GM21619 (cell line): ENCODE measurements around the gene OR6A2.

Experiments used
- ATAC-seq: cut with Tn5 transposase; IDR thresholded peaks from one replicate; pipeline ENCODE4 v1.9.1; 2021; ENCODE audit not compliant: unreplicated experiment

The OR6A2 gene

DNA sequence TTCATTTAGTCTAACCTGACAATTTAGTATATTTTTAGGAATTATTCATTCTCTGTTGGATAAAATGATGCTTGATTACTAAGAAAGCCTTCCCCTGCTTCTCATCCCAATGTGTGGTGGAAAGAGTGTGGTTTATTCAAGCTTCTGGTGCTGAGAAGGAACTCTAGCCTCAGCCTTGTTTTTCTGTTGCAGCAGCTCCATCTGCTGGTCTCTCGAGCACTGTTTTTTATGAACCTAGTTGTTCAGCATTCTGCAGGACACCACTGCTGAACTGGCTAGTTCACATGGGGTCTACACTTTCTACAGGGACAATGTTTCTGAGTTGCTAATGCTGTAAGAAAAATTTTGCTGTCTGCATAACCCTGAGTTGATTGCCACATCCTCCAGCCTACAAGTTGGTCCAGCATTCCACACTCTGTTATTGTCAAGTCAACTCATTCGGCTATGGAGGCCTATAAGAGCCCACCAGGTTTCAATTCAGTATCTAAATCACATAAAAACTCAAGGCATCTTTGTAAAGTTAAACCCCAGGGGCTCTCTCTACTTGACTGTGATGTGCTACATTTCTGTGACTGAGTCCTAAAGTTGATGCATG is 42.0 kb downstream of the OR6A2 start:
- ATAC-seq = peak; percentile 84

DNA sequence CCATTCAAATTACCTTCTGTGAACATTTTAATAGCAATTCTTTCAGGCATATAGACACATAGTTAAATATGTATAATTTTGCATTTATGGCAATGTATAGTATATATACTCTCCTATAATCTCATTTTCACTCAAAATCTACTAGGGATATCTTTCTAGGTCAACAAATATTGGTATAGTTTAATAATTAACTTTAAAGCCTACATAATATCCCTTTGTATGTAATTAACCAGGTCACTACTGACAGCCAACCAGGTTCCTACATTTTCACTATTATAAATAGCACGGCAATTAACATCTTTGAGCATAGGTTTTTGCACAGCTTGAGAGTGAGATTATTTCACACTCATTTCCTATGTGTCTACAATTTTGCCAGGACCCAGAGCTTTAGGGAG is 43.5 kb downstream of the OR6A2 start:
- ATAC-seq = no peak

DNA sequence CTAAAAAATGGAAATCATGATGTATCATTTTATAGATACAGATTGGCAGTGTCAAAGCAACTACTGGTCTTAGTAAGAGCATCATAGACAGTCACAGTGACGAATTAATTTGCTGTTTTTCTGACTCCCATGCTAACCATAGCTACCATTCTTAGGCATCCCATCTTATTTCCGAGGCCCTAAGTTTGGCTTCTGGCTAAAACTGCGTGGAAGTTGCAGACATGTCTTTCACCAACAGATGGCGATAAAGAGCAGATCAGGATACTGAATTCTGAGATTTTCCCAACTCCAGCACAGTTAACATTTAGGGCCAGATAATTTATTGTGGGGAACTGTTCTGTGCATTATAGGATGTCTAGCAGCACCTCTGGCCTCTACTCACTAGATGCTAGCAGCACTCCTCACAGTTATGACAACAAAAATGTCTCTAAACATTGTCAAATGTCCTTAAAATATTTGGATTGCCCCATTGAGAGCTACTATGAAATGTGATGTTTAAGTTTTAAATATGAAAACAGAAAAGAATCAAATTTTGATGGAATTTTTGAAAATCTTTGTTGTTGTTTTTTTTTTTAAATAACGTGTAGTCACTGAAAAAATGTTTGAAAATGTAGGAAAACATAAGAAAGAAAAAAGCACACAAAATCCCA is 44.1 kb downstream of the OR6A2 start:
- no peak for ATAC-seq

DNA sequence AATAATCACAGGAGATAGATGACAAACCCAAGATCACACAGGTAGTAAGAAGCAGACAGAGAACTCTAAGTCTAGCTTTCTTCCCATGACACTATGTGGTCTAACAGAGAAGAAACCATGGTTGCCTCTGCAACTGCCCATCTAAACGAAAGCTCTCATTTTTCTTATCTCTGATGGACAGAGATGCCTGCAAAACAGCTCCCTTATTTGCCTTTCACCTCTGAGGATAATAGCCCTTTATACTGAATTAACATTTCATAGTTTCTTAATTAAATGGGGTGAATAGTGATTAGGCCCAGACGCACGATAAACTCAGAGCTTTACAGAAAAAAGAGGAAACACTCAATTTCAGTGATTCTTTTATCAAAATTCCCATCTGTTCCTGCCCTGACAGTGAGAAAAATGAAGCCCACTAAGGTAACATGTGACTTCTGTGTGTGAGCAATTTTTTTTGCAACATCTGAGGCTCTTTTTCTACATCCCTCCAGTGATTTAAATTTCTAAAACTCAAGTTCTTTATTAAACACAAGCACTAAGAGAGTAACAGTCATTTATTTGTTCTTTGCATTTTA is 52.3 kb downstream of the OR6A2 start:
- ATAC-seq = no peak

DNA sequence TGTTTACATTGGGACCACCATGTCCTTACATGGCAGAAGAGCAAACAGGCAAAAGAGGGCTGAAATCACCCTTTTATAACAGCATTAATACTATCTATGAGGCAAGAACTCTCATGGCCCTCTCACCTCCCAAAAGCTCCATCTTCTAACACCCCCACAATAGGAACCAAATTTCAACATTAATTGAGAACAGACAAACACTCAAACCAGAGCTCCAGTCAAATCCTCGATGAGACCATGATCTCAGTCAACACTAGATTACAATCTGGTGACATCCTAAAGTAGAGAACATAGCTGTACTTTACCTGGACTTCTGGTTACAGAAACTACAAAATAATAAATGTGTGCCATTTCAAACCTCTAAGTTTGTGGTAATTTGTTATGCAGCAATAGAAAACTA is 52.9 kb downstream of the OR6A2 start:
- no peak for ATAC-seq

DNA sequence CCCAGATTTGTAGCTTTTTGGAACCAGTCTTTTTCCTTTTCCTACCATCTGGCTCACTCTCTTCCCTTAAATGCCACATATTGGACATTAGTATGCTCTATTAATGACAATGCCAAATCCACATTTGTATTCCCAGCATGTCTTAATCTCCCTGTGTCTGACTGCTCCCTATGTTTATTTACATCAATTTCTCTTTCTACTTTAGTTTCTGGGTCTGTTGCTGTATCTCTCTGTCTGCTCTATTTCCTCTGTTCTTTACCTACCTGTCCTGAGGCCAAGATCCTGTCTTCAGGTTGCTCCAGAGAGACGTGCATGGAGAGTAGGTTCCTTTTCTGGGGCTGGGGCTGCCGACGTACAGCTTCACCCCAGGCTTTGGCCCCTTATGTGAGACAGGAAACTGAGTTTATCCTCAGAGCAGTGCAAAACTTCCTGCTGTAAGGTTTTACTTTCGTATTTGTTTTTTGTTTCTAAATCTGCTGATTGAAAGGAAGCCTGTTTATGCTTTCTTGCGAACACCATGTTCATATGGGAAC is 53.3 kb downstream of the OR6A2 start:
- ATAC-seq = peak; percentile 82

DNA sequence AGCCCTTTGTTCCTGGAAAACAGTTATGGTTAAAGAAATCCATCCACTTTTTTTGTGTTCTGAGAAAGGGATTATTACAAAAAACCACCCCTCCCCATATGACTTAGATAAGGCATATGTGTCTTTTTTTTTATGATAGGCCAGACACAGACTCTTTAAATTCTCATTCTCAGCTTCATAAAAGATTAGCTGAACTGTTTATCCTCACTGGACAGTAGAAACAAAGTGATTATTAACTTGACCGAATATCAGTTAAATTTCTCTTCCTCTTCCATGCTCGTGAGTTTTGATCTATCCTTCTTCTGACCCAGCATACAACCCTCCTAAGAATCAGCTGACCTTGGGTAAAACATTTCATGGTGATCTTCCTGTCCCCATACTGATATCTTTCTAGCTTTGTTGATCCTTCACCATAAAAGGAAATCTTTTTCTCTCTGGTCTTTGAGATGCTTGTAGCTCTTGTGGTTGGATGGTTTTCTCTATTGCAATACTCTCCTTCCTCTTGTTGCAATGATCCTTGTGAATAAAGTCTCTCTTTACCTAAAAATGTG is 53.9 kb downstream of the OR6A2 start:
- ATAC-seq = peak; percentile 64

DNA sequence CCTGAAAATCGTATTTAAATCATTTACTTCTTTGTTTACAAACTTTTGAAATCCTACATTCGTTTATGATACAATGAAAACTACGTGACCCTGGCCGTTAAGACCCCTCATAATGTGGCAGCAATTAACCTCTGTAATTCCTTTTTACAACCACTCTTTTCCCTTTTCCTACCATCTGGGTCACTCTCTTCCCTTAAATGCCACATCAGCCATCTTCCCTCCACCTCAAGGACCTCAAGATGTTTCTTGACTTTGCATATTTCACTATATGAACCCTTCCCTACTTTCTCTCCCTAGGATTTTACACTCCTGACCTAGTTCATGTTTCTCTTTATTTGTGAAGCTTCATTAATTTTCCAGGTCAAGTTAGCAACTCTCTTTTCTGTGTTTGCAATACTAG is 54.5 kb downstream of the OR6A2 start:
- no peak for ATAC-seq

DNA sequence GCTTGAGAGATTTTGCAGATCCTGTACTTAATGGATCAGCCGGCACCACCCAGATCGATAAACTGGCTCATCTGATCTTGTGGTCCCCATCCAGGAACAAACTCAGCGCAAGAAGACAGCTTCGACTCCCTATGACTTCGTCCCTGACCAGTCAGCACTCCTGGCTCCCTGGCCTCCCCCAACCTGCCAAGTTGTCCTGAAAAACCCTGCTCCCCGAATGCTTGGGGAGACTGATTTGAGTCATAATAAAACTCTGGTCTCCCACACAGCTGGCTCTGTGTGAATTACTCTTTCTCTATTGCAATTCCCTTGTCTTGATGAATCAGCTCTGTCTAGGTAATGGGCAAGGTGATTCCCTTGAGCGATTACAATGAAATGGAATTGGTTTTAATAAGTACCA is 57.2 kb downstream of the OR6A2 start:
- ATAC-seq = no peak
